A172 (cell line): ENCODE measurements around the gene KCNH2. TPM values are rescaled to one million over a fixed set of nuclear protein-coding genes. Genes with fewer than 3 reads are reported as not detected.
A peak's percentile ranks its signal among the peaks of the same experiment; 100 is the strongest.

Experiments
- DNase-seq: peaks from one replicate; pipeline ENCODE4 v3.0.0-alpha.2; 2015; ENCODE audit warnings: low spot score
- total RNA-seq: library from RNA; depleted of rRNA; stranded (reverse); fragments of >200 nt; shearing (Covaris generic); gene quantifications from 2 replicates; pipeline ENCODE4 v1.2.3, GENCODE V29; 2014

Gene KCNH2
- total RNA-seq, 1 experiment from 2014 or later = 1.7 TPM

DNA sequence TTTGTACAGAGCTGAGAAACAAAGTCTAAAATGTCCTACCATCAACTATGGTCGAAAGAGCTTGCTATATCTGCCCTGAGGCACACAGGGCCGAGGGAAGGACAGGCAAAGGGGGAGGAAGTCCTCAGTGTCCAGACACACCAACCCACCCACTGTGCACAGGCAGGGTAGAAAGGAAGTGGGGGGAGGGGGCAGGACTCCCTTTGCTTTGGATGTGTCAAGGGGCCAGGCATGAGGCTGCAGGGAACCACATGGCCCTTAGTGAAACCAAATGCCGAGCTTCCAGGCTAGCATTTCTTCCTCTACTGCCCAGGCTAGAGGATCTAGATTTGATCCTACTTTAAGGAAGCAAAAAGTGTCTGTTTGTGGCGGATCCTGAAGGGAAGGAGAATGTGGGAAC lies 28.6 kb downstream of the KCNH2 start:
- no peak for DNase-seq

GRCh38 chr7:150948791-150949251 lies 29.3 kb downstream of the KCNH2 start:
- no peak for DNase-seq

DNA sequence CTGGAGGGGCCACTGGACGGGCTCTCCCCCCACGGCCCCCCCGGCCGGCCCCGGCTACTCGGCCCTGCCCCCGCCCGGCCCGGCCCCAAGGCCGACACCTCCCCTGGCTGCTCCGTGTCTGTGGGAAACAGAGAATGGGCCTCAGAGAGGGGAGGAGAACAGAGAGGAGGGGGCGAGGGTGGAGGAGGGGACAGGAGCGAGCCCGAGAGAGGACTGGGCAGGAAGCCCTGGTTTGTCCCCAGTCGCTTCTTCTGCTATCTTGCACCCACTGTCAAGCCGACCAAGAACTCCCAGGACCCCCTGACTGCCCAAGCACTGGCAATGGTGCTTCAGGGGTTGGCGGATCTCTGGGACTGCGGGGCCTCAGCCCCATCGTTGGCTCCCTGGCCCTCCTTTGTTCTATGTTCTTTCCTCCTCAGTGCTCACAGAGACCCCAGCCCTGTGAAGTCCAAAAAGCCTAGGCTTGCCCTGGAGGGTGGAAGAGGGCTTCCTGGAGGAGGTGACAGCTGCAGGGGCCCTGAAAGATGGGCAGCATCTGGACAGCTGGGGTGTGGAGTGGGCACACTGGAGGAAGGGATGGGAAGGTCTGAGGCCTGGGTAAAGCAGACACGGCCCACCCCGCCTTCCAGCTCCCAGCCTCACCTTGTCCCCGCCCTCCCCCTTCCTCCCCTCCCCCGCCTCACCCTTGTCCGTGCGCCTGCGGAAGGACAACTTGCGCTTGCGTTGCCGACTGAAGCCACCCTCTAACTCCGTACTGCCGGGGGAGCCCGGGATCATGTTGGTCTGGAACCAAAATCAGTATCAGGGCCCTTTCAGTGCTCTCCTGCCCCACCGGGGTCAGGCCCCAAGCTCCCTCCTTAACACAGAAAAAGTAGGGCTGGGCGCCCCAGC lies 30.1 kb downstream of the KCNH2 start:
- no peak for DNase-seq

- no peak for DNase-seq
These were observed 30.8 kb downstream of the KCNH2 start for GRCh38 chr7:150947241-150947745.

DNA sequence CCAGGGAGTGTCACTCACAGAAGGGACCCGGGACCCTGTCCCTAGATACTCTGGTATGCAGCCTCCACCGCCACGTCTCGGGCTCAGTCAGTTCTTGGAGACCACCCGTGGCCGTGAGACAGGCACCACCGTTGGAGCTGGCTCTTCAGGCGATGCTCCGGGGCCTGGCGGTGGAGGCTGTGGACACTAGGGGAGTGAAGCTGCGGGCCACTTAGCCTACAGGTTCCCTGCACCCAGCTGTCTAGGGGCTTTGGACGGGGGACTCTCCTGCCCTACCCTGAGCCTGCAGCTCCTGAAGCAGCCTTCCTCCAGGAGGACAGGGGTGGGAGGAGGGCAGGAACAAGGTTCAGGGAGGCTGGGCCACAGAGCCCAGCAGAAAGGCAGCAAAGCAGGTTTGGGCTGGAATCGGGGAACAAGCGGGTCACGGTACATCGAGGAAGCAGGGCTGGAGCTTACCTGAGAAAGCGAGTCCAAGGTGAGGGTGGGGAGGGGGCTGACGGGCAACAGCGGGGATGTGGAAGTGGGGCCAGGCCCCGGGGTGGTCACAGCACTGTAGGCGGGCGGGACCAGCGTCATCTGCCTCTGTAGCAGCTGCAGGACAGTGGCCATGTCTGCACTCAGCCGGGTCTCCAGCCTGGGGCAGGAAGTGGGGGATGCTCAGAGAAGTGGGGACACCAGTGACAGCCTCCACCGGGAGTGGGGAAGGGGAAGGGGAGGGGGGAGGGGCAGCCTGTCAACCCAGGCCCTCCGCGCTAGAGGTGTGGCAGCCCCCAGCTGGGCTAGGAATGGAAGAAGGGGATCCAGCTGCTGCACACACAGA lies 31.5 kb downstream of the KCNH2 start:
- DNase-seq = no peak

DNA sequence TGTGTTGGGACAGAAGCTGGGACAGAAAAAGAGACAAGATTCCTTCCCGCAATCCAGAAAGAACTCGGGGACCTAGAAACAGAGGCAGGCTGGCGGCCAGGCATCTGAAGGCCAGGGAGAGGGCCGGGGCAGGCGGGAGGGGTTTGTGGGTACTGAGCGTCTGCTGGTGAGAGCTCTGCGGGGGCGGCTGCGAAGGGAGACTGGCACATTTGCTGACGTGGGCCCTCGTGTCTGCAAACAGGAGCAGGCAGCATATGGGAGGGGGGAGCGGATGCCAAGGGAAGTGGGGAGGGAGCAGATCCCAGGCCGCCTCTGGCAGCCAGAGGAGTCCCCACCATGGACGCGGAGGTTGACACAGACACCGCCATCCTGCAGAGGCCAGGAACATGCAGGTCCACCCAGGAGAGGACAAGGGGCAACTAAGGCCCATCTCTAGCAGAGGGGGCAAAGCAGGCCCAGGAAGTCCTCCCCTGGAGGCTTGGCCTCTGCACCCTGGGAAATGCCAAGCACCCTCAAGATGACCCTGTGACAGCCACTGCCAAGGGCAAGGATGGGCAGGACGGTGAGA lies 32.2 kb downstream of the KCNH2 start:
- DNase-seq = no peak

DNA sequence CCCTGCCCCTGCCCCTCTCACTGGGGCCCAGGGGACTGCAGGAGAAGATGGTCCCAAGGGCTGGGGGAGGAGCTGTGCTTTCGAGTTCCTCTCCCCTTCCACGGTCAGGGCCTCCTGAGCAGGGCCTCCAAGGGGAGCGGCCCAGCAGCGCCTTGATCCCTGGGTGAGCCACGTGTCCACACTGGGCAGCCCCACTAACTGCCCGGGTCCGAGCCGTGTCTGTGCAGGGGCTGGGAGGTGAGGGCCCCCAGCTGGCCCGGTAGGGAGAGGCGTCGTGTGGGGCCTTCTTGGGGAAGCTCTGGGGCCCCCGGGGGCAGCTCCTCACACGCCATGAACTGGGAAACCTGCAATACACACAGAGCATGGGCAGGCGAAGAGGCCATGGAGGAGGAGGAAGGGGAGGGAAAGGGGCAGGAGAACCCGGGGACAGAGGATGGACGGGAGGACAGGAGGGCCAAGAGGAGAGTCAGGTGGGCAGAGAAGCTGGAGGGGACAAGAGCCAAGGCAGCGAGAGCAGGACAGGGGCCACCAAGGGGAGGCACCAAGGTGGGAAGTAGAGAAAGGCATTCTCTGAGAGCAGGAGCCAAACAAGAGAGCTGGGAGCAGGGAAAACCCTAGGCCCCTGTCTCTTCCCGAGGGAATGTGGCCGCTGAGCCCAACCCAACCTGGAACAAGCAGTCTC lies 32.8 kb downstream of the KCNH2 start:
- DNase-seq = no peak

- no peak for DNase-seq
These were observed 33.8 kb downstream of the KCNH2 start for GRCh38 chr7:150944066-150945042.

- DNase-seq = no peak
These were observed 34.7 kb downstream of the KCNH2 start for GRCh38 chr7:150943453-150943814.

- DNase-seq = no peak
These were observed 35.3 kb downstream of the KCNH2 start for GRCh38 chr7:150942591-150943452.

- peak; percentile 39 for DNase-seq
These were observed 36.0 kb downstream of the KCNH2 start for GRCh38 chr7:150942001-150942590.

DNA sequence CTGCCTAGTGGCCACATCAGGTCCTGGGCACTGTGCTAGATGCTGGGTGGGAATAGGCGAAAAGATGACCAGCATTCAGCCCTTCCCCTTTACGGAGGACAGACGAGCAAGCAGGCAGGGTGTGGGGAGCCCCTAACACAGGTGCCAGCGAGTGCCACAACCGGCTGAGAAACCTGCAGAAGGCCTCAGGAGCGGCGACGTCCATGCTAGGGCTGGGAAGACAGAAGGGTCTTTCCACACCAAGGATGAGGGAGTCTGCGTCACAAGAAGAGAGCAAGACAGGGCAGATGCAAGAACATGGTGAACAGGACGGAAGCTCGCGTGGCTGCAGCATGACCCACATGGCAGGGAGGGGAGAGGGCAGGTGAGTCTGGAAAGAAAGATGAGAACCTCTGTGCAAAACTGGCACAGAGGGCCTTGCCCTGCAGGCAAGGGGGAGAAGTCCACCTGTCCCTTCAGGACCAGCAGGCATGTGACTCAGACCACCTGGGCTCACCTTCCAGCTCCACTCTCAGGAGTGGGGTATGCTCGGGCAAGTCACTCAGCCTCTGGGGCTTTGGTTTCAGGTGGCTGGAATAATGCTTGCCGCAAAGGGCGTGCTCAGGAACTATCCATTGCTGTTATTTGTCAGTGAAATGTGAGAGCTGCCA lies 36.6 kb downstream of the KCNH2 start:
- no peak for DNase-seq

GRCh38 chr7:150940431-150941102 lies 37.6 kb downstream of the KCNH2 start:
- DNase-seq = no peak

- no peak for DNase-seq
These were observed 38.7 kb downstream of the KCNH2 start for GRCh38 chr7:150939466-150939865.

- DNase-seq = no peak
These were observed 39.1 kb downstream of the KCNH2 start for GRCh38 chr7:150939052-150939451.

DNA sequence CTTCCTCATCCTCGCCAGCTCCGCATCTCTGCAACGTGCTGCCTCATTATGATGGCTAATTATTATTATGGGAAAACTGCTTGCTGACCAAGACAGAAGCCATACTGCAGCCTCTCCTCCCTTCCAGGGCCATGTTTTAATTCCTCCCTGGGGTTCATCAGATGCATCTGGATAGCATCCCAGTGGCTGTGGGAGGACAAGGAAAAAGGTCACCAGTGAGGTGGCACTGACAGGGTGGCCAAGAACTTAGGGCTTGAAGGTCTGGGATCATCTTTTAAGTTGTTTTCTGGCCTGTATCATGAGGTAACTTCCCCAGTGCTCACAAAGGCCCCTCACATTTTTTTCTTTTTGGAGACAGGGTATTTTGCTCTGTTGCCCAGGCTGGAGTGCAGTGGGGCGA lies 39.6 kb downstream of the KCNH2 start:
- DNase-seq = no peak

- DNase-seq = peak; percentile 78
These were observed 40.1 kb downstream of the KCNH2 start for GRCh38 chr7:150937848-150938561.
